SK-N-SH (cell line): Measurements from ENCODE around the gene DYRK1A. TPM values are rescaled to one million over a fixed set of nuclear protein-coding genes. Genes with fewer than 3 reads are reported as not detected.

Experiments
- CTCF ChIA-PET: fragments of 300-600, 350-600 bp; formaldehyde crosslinking; extraction: SDS; loops from one replicate; lab custom pipeline; 2021; lab: Yijun Ruan, JAX
- POLR2A ChIA-PET: fragments of 350-600 bp; sonication (Branson Sonifier 250); formaldehyde crosslinking; extraction: SDS; loops from one replicate; lab custom pipeline; 2020; ENCODE audit warnings: antibody characterized with exemption, inconsistent platforms; lab: Yijun Ruan, JAX
- DNase-seq: peaks from one replicate; pipeline ENCODE4 v3.0.0; 2012
- H2AFZ ChIP-seq: fragments of 200-600 bp; sonication (generic); 2 replicates; pipeline ENCODE4 v1.8.1; 2016; ENCODE audit warnings: antibody characterized with exemption, mild to moderate bottlenecking, low read depth
- H3F3A ChIP-seq: fragments of 200-600 bp; sonication (generic); replicated peaks from 2 replicates; pipeline ENCODE3; 2016; ENCODE audit warnings: antibody characterized with exemption, mild to moderate bottlenecking; ENCODE audit not compliant: insufficient read depth
- H3K27ac ChIP-seq, 2 experiments: fragments of 200-500 bp in 1 of 2; fragments of 200-600 bp in 1 of 2; sonication (Bioruptor generic) in 1 of 2; sonication (generic), shearing (Covaris generic) in 1 of 2; 2 replicates each; pipeline versions ENCODE4 v1.5.1 to v1.6.1; 2014 to 2016; ENCODE audit warnings: low read depth in 2 of 2, inconsistent platforms in 1 of 2, low read length in 1 of 2, mild to moderate bottlenecking in 1 of 2, mixed read lengths in 1 of 2
- H3K27me3 ChIP-seq: fragments of 200-600 bp; sonication (generic), shearing (Covaris generic); 2 replicates; pipeline ENCODE4 v1.6.1; 2016; ENCODE audit warnings: mixed run types; ENCODE audit not compliant: insufficient read depth
- H3K36me3 ChIP-seq, 2 experiments: fragments of 200-500 bp in 1 of 2; fragments of 200-600 bp in 1 of 2; sonication (Bioruptor generic) in 1 of 2; sonication (generic) in 1 of 2; replicated peaks in 1 of 2; 2 replicates each; pipeline versions ENCODE3 to v1.5.1; 2014 to 2016; ENCODE audit warnings: low read length in 1 of 2, mild to moderate bottlenecking in 1 of 2; ENCODE audit not compliant: insufficient read depth in 2 of 2, control insufficient read depth in 1 of 2
- H3K4me1 ChIP-seq, 2 experiments: fragments of 200-500 bp in 1 of 2; fragments of 200-600 bp in 1 of 2; sonication (Bioruptor generic) in 1 of 2; sonication (generic), shearing (Covaris generic) in 1 of 2; 2 replicates each; pipeline versions ENCODE4 v1.5.1 to v1.6.1; 2014 to 2016; ENCODE audit warnings: low read depth in 1 of 2, low read length in 1 of 2, mixed run types in 1 of 2; ENCODE audit not compliant: insufficient read depth in 2 of 2, control insufficient read depth in 1 of 2
- H3K4me2 ChIP-seq: fragments of 200-600 bp; sonication (generic), shearing (Covaris generic); 2 replicates; pipeline ENCODE4 v1.6.1; 2017; ENCODE audit warnings: mixed run types
- H3K4me3 ChIP-seq, 2 experiments: fragments of 200-500 bp in 1 of 2; fragments of 200-600 bp in 1 of 2; sonication (Bioruptor generic) in 1 of 2; sonication (generic), shearing (Covaris generic) in 1 of 2; 2 replicates each; pipeline versions ENCODE4 v1.5.1 to v1.8.1; 2014 to 2016; ENCODE audit warnings: low read depth in 2 of 2, inconsistent platforms in 1 of 2, low read length in 1 of 2, mild to moderate bottlenecking in 1 of 2, mixed read lengths in 1 of 2, moderate library complexity in 1 of 2
- H3K79me2 ChIP-seq: fragments of 200-600 bp; sonication (generic); 2 replicates; pipeline ENCODE4 v1.8.1; 2017; ENCODE audit warnings: mild to moderate bottlenecking; ENCODE audit not compliant: insufficient read depth
- H3K9ac ChIP-seq: fragments of 200-600 bp; sonication (generic); 2 replicates; pipeline ENCODE4 v1.6.1; 2017; ENCODE audit warnings: mixed run types
- H3K9me2 ChIP-seq: fragments of 200-600 bp; sonication (generic); 2 replicates; pipeline ENCODE4 v1.6.1; 2017; ENCODE audit warnings: mixed run types
- H3K9me3 ChIP-seq: fragments of 200-600 bp; sonication (generic); 2 replicates; pipeline ENCODE4 v1.6.1; 2017; ENCODE audit warnings: mixed run types, mild to moderate bottlenecking, moderate library complexity
- H4K20me1 ChIP-seq: fragments of 200-600 bp; sonication (generic); 2 replicates; pipeline ENCODE4 v1.6.1; 2017; ENCODE audit warnings: mild to moderate bottlenecking, mixed run types; ENCODE audit not compliant: insufficient read depth
- CHD2 ChIP-seq: fragments of 150-350 bp; IDR thresholded peaks from 2 replicates; pipeline ENCODE4 v1.6.1; 2018; ENCODE audit warnings: low read length; ENCODE audit not compliant: partially characterized antibody
- EP300 ChIP-seq, 2 experiments: IDR thresholded peaks; 2 replicates each; pipeline versions ENCODE4 v1.4.0 to v1.6.1; 2012; ENCODE audit warnings: borderline replicate concordance in 1 of 2, low read depth in 1 of 2, low read length in 1 of 2
- FOSL2 ChIP-seq: IDR thresholded peaks from 2 replicates; pipeline ENCODE4 v1.4.0; 2012; ENCODE audit warnings: low read depth, mild to moderate bottlenecking, moderate library complexity, borderline replicate concordance
- FOXJ3 ChIP-seq: sonication (generic); formaldehyde crosslinking; IDR thresholded peaks from 2 replicates; pipeline ENCODE4 v1.5.1; 2020; ENCODE audit warnings: mild to moderate bottlenecking, missing genetic modification reagents
- GABPA ChIP-seq: IDR thresholded peaks from 2 replicates; pipeline ENCODE4 v1.4.0; 2012; ENCODE audit warnings: low read depth, mild to moderate bottlenecking
- JUND ChIP-seq: IDR thresholded peaks from 2 replicates; pipeline ENCODE4 v1.4.0; 2012
- NFIC ChIP-seq: IDR thresholded peaks from 2 replicates; pipeline ENCODE4 v1.4.0; 2012; ENCODE audit warnings: borderline replicate concordance
- POLR2AphosphoS5 ChIP-seq: IDR thresholded peaks from 2 replicates; pipeline ENCODE4 v1.6.1; 2012; ENCODE audit warnings: low read depth, low read length
- RFX5 ChIP-seq: IDR thresholded peaks from 2 replicates; pipeline ENCODE4 v1.6.1; 2012; ENCODE audit warnings: mild to moderate bottlenecking, improper control_type of control experiment, low read length
- RXRA ChIP-seq: IDR thresholded peaks from 2 replicates; pipeline ENCODE4 v1.4.0; 2012; ENCODE audit warnings: low read depth, mild to moderate bottlenecking, borderline replicate concordance
- SIN3A ChIP-seq: IDR thresholded peaks from 2 replicates; pipeline ENCODE4 v1.6.1; 2012; ENCODE audit warnings: low read depth, mild to moderate bottlenecking, low read length, moderate library complexity, borderline replicate concordance
- SMC3 ChIP-seq: IDR thresholded peaks from 2 replicates; pipeline ENCODE4 v1.6.1; 2012; ENCODE audit warnings: low read depth, low read length, improper control_type of control experiment
- TAF1 ChIP-seq: IDR thresholded peaks from 2 replicates; pipeline ENCODE4 v1.6.1; 2012; ENCODE audit warnings: low read depth, mild to moderate bottlenecking, low read length, moderate library complexity, borderline replicate concordance
- YY1 ChIP-seq: IDR thresholded peaks from 2 replicates; pipeline ENCODE4 v1.4.0; 2012; ENCODE audit warnings: low read depth, mild to moderate bottlenecking
- WGBS: methylation state at CpG from one replicate; pipeline ENCODE4 v1.1.6; 2017; ENCODE audit warnings: low lambda C conversion rate; 5-methylcytosine and 5-hydroxymethylcytosine counted together
- polyA plus RNA-seq, 3 experiments: library from polyadenylated mRNA; depleted of rRNA; stranded (reverse); fragments of >200 nt; gene quantifications; 2 replicates each; pipeline ENCODE4 v1.2.3, GENCODE V29; 2012
- TF ChIP-seq, protein P1 (sequence below): IDR thresholded peaks from 2 replicates; pipeline ENCODE4 v1.4.0; 2012; ENCODE audit warnings: low read depth, borderline replicate concordance
- TF ChIP-seq, protein P2 (sequence below): IDR thresholded peaks from 2 replicates; pipeline ENCODE4 v1.6.1; 2012; ENCODE audit warnings: mild to moderate bottlenecking, low read depth, low read length, moderate library complexity
- TF ChIP-seq, protein P3 (sequence below): IDR thresholded peaks from 2 replicates; pipeline ENCODE4 v1.4.0; 2012; ENCODE audit warnings: low read depth

Gene DYRK1A
- polyA plus RNA-seq, 1 of the 3 experiments (the other 2 are of a cell fraction): 19.3 TPM

DNA sequence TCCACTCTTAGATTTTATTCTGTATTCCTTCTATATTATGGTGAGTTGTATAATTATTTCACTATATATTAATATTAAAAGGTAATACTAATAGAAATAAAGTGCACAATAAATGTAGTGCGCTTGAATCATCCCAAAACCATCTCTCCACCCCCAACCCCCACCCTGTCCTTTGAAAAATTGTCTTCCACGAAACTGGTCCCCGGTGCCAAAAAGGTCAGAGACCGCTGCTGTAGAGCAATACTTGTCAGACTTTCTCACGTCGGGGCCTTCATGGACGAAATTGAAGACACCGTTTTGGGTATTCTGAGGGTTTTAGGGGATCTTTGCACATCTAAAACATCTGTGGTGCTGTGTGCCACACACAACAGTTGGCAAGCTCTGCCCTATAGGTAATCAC lies 19.6 kb downstream of the DYRK1A start:
- peaks cover 0 to 3% of the 10 kb centered on the region in 2 experiments; a peak in 2 of 4 replicates for H3K4me1 ChIP-seq
- H3K4me2 ChIP-seq: no peak overlapping the region
- H3K27me3 ChIP-seq: no peaks in the 10 kb centered on the region
- 94% methylated on average over 8 of the region's 8 CpGs for WGBS
- TF ChIP-seq EP300 (IDR thresholded peaks at IDR 0.05; ENCODE audit: borderline replicate concordance in 1 of 2, low read depth in 1 of 2, low read length in 1 of 2) (no peak), FOXJ3 (CRISPR knock-in tag) (no peak)
- no peak overlapping the region for H2AFZ ChIP-seq
- H3K9me2 ChIP-seq: no peaks in the 10 kb centered on the region
- H3K79me2 ChIP-seq: peaks cover 100% of the 10 kb centered on the region
- no peak for DNase-seq
- H3K9me3 ChIP-seq: no peaks in the 10 kb centered on the region
- H3K27ac ChIP-seq: no peak overlapping the region
- no peak overlapping the region for H3K4me3 ChIP-seq
- CTCF ChIA-PET: interaction anchor here (1.0 to 1.8 kb wide), 2 partner anchors 15 to 17 kb away, joined by 3 to 7 read pairs; no protein-coding TSS in a partner anchor
- H3K9ac ChIP-seq: no peak overlapping the region
- POLR2A ChIA-PET: no interaction called here
- peaks cover 0 to 7% of the 10 kb centered on the region in 2 experiments for H3K36me3 ChIP-seq
- H3F3A ChIP-seq: peaks cover 4% of the 10 kb centered on the region
- peaks cover 98% of the 10 kb centered on the region for H4K20me1 ChIP-seq

DNA sequence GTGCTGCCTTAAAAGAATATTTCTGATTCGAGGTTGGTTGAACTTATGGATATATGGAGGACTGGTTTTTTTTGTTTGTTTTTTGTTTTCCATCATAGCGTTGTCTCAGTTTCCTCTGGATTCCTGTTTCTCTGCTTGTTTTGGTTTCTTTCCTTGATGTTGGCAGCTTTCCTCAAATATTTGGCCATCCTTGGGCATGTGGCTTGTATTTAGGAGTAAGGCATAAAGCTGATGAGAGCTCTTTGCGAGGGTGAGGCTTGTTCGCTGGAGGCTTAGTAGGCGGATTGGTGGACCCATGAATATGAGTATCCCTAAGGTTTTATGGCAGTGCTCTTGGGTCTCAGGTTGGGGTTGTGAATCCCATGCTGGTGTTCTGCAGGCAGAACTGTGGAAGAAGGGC lies 22.9 kb downstream of the DYRK1A start:
- no peak overlapping the region for H3K4me3 ChIP-seq
- H3F3A ChIP-seq: peaks cover 4% of the 10 kb centered on the region
- H3K9ac ChIP-seq: no peak overlapping the region
- peaks cover 100% of the 10 kb centered on the region for H3K79me2 ChIP-seq
- H3K9me2 ChIP-seq: no peaks in the 10 kb centered on the region
- H3K27me3 ChIP-seq: no peaks in the 10 kb centered on the region
- peaks cover 0 to 14% of the 10 kb centered on the region in 2 experiments for H3K36me3 ChIP-seq
- H2AFZ ChIP-seq: no peak overlapping the region
- H3K27ac ChIP-seq: no peak overlapping the region
- ChIA-PET CTCF (no interaction called here), POLR2A (no interaction called here)
- peaks cover 96% of the 10 kb centered on the region for H4K20me1 ChIP-seq
- no peak for DNase-seq
- H3K4me1 ChIP-seq: peaks cover 0 to 3% of the 10 kb centered on the region in 2 experiments; a peak in 1 of 4 replicates
- no peaks in the 10 kb centered on the region for H3K9me3 ChIP-seq
- no peak overlapping the region for H3K4me2 ChIP-seq
- no peak for TF ChIP-seq NFIC
- TF ChIP-seq POLR2AphosphoS5: no peak
- TF ChIP-seq SMC3: no peak
- TF ChIP-seq, protein P1, sequence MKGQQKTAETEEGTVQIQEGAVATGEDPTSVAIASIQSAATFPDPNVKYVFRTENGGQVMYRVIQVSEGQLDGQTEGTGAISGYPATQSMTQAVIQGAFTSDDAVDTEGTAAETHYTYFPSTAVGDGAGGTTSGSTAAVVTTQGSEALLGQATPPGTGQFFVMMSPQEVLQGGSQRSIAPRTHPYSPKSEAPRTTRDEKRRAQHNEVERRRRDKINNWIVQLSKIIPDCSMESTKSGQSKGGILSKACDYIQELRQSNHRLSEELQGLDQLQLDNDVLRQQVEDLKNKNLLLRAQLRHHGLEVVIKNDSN: no peak
- TF ChIP-seq EP300 (IDR thresholded peaks at IDR 0.05; ENCODE audit: borderline replicate concordance in 1 of 2, low read depth in 1 of 2, low read length in 1 of 2): no peak
- TF ChIP-seq TAF1: no peak
- no peak for TF ChIP-seq YY1
- TF ChIP-seq JUND: no peak
- TF ChIP-seq GABPA: no peak
- TF ChIP-seq CHD2: no peak
- WGBS: 95% methylated on average over 5 of the region's 5 CpGs

DNA sequence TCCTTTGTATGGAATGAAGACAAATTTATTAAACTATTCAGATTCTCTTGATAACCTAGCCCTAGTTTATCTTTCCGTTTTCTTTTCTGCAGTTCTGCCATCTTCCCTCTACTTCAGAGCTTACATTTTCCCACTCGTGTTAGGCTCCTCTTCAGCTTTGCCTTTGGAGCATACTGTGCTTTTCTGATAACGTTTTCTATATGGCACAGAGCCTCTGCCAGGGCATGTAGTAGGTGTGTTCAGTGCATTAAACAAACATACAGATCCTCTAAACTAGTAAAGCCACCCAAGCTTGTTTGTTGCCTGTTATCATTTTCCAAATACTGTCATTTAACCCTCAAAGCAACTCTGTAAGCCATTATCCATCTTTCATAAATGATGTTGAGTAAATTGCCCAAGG lies 25.1 kb downstream of the DYRK1A start:
- H3K27ac ChIP-seq: no peak overlapping the region
- ChIA-PET CTCF (interaction anchor here (0.8 to 1.1 kb wide), 3 partner anchors 11 to 72 kb away, joined by 3 to 4 read pairs (median 3); no protein-coding TSS in a partner anchor), POLR2A (interaction anchor here (0.8 to 1.2 kb wide), 2 partner anchors 10 to 25 kb away, joined by 4 to 5 read pairs; partner anchors contain the start of gene DYRK1A)
- H3K4me1 ChIP-seq: peaks cover 0 to 3% of the 10 kb centered on the region in 2 experiments; a peak in 1 of 4 replicates
- H3K9ac ChIP-seq: no peak overlapping the region
- WGBS: 91% methylated on average over 3 of the region's 3 CpGs
- peaks cover 0 to 7% of the 10 kb centered on the region in 2 experiments for H3K36me3 ChIP-seq
- no peak for DNase-seq
- peaks cover 100% of the 10 kb centered on the region for H3K79me2 ChIP-seq
- no peaks in the 10 kb centered on the region for H3K27me3 ChIP-seq
- no peaks in the 10 kb centered on the region for H3K9me2 ChIP-seq
- H3K4me3 ChIP-seq: no peak overlapping the region
- peaks cover 4% of the 10 kb centered on the region for H3F3A ChIP-seq
- peaks cover 96% of the 10 kb centered on the region for H4K20me1 ChIP-seq
- H3K4me2 ChIP-seq: no peak overlapping the region
- H2AFZ ChIP-seq: no peak overlapping the region
- H3K9me3 ChIP-seq: no peaks in the 10 kb centered on the region
- TF ChIP-seq EP300 (IDR thresholded peaks at IDR 0.05; ENCODE audit: borderline replicate concordance in 1 of 2, low read depth in 1 of 2, low read length in 1 of 2) (no peak), FOSL2 (no peak), SIN3A (no peak), FOXJ3 (CRISPR knock-in tag) (no peak), RFX5 (no peak), RXRA (no peak)
- TF ChIP-seq, protein P2, sequence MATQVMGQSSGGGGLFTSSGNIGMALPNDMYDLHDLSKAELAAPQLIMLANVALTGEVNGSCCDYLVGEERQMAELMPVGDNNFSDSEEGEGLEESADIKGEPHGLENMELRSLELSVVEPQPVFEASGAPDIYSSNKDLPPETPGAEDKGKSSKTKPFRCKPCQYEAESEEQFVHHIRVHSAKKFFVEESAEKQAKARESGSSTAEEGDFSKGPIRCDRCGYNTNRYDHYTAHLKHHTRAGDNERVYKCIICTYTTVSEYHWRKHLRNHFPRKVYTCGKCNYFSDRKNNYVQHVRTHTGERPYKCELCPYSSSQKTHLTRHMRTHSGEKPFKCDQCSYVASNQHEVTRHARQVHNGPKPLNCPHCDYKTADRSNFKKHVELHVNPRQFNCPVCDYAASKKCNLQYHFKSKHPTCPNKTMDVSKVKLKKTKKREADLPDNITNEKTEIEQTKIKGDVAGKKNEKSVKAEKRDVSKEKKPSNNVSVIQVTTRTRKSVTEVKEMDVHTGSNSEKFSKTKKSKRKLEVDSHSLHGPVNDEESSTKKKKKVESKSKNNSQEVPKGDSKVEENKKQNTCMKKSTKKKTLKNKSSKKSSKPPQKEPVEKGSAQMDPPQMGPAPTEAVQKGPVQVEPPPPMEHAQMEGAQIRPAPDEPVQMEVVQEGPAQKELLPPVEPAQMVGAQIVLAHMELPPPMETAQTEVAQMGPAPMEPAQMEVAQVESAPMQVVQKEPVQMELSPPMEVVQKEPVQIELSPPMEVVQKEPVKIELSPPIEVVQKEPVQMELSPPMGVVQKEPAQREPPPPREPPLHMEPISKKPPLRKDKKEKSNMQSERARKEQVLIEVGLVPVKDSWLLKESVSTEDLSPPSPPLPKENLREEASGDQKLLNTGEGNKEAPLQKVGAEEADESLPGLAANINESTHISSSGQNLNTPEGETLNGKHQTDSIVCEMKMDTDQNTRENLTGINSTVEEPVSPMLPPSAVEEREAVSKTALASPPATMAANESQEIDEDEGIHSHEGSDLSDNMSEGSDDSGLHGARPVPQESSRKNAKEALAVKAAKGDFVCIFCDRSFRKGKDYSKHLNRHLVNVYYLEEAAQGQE: no peak
- TF ChIP-seq, protein P3, sequence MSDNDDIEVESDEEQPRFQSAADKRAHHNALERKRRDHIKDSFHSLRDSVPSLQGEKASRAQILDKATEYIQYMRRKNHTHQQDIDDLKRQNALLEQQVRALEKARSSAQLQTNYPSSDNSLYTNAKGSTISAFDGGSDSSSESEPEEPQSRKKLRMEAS: no peak
